OCI-M2 (cell line): ENCODE measurements around the gene CFAP74.
"Not testable (repeated sequence)": the region's sequence is repeated elsewhere in the genome, so short reads cannot be mapped to it uniquely, and the experiment has no call there.

Source experiments
- DNase-seq: peaks from one replicate; lab custom pipeline; 2025; ENCODE audit not compliant: unreplicated experiment; lab: John Stamatoyannopoulos, UW

The CFAP74 gene

GRCh38 chr1:1899266-1899966 is 104.2 kb downstream of the CFAP74 start:
- no peak for DNase-seq

GRCh38 chr1:1898246-1898933 is 105.2 kb downstream of the CFAP74 start:
- DNase-seq, result no peak

- no peak for DNase-seq
These were observed 107.9 kb downstream of the CFAP74 start for GRCh38 chr1:1895456-1896336.

GRCh38 chr1:1895060-1895418 is 108.5 kb downstream of the CFAP74 start:
- DNase-seq, result no peak

- DNase-seq, result no peak
These were observed 109.1 kb downstream of the CFAP74 start for GRCh38 chr1:1894354-1895059.

DNA sequence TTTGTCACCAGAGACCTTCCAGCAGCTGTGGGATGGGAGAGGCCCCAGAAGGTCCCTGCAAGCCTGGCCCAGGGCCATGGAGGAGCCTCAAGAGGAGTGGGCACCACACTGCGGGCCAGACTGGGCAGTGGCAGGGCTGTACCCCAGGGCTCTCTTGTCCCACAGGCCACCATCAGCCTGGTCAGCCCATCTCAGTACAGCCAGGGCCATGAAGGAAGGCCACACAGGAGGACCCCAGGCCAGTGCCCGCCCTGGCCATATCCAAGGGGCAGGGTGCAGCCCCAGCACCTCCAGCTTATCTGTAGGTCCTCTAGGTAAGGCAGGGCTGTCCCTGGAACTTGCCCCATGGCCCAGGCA is 109.6 kb downstream of the CFAP74 start:
- no peak for DNase-seq

- no peak for DNase-seq
These were observed 110.1 kb downstream of the CFAP74 start for GRCh38 chr1:1893291-1893985.

DNA sequence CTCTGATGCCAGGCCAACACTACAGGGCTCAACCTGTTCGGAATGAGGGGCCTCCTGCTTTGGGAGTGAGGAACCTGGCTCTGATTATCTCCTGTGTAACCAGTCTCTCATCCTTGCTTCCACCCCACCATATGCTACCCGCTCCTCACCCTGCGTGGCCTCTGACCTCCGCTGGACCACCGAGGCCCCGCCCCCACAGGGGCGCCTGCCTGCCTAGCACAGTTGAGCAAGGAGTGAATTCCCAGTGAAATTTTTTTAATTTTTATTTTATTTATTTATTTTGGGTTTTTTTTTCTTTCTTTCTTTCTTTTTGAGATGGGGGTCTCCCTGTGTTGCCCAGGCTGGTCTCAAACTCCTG is 110.8 kb downstream of the CFAP74 start:
- DNase-seq, result no peak

DNA sequence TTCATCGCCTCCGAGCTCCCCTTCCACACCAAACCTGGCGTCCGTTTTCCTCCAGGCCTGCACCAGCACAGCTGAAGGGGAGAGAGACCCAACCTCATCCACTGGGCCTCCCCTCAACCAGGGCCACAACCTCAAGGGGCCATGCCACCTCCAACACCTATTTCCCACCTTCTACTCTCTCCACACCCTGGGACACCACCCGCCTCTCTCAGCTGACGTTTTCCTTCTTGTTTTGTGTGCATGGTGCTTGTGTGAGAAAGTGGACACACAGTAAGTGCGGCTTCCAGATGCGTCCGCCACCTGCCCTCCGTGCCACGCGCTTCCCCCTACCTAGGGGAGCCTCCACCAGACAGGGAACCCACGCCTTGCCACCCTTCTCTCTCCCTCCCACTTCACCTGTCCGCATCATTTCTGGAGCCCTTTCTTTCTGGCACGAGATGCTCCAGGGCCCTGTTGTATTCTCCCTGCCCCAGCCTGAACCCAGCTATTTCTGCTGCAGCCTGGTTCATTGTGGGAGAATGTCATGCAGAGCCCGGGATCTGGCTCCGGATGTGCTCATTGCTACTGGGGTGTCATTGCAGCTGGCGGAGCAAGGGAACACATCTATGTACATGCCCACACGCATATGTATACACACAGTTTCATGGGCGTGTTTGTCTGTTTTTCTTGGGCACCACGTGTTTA is 111.4 kb downstream of the CFAP74 start:
- no peak for DNase-seq

DNA sequence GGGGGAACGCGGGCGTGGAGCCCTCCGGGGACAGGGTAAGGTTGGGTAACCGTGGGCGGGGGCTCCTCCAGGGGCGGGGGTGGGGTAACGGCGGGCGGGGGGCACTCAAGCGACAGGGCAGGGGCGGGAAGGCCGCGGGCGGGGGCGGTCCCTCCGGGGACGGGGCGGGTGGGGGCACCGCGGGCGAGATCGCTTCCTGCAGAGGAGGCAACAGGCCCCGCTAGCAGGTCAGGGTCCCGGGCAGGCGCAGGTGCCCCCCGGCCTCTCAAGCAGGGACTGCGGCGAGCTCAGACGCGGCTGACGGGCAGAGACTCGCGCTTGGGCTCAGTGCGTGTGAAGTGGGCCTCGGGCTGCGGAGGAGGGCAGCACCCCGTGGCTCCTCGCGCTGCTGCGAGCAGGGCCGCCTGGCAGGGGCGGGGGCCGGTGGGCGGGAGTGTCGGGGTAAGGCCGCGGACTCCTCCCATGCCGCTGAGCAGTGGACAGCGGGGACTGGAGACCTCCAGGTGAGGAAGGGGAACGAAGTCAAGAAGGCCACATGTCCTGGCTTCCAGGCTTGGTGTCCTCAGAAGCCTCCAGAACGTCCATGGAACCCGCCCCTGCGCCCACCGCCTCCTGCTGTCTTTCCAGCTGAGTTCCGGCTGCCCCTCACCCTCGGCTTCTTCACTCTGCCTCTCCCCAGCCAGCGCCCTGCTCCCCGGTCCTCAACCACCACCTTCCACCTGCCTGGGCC is 112.1 kb downstream of the CFAP74 start:
- DNase-seq, result no peak

GRCh38 chr1:1890506-1891348 is 112.9 kb downstream of the CFAP74 start, which contains the start of gene GNB1:
GNB1 (minus strand) TSS chr1:1891087; CDS start chr1:1825453, 65,634 bp downstream.
- DNase-seq, result no peak

DNA sequence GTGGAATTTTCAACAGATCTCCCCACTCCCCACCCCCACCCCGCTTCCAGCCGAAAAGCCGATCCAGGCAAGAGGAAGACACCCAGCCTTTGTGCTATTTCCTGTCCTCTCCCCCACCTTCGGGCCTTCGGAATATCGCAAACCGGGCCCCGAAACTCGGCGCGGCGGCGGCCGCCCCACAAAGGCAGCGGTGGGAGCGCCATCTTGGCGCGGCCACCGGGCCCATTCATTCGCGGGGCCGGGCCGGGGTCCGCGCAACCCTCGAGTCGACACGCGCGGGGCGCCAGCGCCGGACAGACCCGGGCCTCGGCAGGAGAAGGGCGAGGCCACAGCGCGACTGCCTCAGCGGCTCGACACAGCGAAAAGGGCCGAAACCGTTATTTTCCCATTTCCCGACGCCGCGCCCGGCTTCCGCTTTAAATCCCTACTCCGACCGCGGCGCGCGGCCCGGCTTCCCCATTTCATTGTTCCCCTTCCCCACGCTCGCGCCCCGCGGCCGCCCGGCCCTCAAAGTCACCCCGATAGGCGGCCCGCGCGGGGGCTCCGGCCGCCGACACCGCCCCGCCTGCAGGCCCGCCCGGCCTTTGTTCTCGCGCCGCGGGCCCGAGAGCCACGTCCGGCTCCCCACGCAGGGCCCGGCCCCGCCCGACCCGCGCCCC is 113.6 kb downstream of the CFAP74 start:
- no peak for DNase-seq

DNA sequence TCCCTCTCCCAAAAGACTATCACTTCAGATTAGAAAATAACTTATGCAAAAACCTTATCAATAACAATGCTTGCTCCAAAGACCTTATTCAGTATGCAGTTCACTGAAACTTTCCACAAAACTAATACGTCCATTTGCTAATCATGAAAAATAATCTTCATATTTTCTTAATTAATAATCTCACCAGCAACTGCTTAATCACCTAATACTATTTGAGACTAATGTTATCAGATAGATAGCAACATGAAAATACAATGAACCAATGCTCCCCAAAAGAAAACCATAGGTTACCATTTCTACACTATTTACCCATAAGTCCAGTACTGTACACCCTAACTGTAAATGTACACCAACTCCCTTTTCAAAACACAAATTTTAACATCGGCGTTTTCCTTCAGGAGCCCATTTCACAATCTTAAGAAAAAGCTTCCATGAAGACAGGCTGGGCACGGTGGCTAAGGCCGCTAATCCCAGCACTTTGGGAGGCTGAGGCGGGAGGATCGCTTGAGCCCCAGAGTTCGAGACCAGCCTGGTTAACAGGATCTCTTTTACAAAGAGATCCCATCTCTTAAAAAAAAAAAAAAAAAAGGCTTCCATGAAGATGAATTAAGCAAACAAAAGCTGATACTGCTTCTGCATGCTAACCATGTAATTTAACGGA is 114.4 kb downstream of the CFAP74 start:
- no peak for DNase-seq

DNA sequence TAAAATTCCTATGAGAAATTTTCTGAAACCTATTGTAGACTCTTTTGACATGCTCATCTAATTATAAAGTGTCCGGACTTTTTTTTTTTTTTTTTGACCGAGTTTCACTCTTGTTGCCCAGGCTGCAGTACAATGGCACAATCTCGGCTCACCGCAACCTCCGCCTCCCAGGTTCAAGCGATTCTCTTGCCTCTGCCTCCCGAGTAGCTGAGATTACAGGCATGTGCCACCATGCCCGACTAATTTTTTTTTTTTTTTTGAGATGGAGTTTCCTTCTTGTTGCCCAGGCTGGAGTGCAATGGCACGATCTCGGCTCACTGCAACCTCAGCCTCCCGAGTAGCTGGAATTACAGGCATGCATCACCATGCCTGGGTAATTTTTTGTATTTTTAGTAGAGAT is 119.7 kb downstream of the CFAP74 start:
- DNase-seq, result not testable (repeated sequence)

DNA sequence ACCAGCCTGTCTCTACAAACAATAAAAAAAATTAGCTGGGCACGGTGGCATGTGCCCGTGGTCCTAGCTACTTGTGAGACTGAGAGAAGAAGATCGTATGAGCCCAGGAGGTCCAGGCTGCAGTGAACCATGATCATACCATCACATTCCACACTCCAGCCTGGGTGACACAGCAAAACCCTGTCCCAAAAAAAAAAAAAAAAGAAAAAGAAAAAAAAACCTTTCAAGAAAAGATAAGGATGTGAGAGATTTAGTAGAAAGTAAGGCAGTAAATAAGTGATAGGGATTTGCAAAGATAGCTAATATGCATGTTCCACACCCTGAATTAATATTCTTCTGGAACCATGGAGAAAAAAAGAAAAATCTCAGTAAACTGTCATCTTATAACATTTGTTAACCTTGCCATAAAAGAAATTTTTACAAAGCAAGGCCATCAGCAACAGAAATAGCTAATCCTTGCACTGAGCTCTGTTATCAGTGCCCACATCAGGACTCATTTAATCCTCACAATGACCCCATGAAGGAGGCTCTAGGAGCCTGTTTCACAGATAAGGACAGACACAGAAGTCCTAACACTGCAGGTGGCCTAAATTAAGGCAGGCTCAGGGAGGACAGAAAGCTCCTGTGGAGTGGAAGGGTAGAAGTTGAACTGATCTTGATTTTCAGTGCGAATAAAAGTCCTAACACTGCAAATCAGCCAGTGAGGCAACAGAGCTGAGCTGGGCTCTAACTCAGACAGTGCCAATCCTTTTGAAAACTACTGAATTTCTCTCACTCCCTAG is 120.3 kb downstream of the CFAP74 start:
- no peak for DNase-seq

DNA sequence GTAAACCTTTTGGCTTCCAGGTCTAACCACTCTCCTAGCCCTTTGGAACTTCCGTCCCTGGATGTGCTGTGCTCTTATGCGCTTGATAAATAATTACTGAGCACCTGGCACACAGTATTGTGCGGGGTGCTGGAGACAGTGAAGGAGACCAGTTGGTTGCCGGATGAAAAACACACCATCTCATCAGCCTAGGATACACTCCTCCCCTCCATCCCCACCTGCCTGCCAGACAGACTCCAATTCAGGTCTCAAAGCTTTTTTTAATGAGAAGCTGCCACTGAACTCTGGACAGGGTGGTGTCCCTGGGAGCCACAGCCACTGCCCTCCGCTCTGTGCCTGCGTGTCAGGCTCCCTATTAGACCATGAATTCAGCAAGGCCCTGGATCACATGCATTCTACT is 121.9 kb downstream of the CFAP74 start:
- no peak for DNase-seq
